ENCODE measurements around the gene SOX2.

GRCh38 chr3:181692311-181693145 is 19.2 kb upstream of the SOX2 start:
- TF ChIP-seq POLR2AphosphoS5 (IDR thresholded peaks at IDR 0.05; ENCODE audit: low read depth, low read length) (no peak), REST (IDR thresholded peaks at IDR 0.05; ENCODE audit: insufficient read depth in 1 of 2, low read depth in 2 of 2, low read length in 1 of 2) (no peak)
